Endothelial cell of umbilical vein (primary cell): Measurements from ENCODE around the gene MIB2. TPM values are rescaled to one million over a fixed set of nuclear protein-coding genes. Genes with fewer than 3 reads are reported as not detected.

Experiments
- BruUV-seq: library from RNA; stranded (reverse); fragments of 400-500 nt; replicated peaks from 2 replicates; lab custom pipeline; 2021; lab: Mats Ljungman, UMichigan
- CTCF ChIA-PET: fragments of 300-600, 350-600 bp; sonication (Branson Sonifier 250); formaldehyde crosslinking; loops from one replicate; lab custom pipeline; 2021; ENCODE audit warnings: antibody characterized with exemption, inconsistent platforms; lab: Charles Lee
- POLR2A ChIA-PET: fragments of 300-600, 350-600 bp; sonication (Branson Sonifier 250); formaldehyde crosslinking; loops from one replicate; lab custom pipeline; 2021; ENCODE audit warnings: antibody characterized with exemption, inconsistent platforms; lab: Charles Lee
- DNase-seq: peaks from one replicate; pipeline ENCODE4 v3.0.0-alpha.2; 2011; ENCODE audit warnings: low read depth, low spot score
- FAIRE-seq: peaks from 2 replicates; lab custom pipeline; 2011; peaks lifted over from hg19 to GRCh38; lab: Jason Lieb, UNC
- H2AFZ ChIP-seq: 2 replicates; pipeline ENCODE4 v1.6.0; 2012; ENCODE audit warnings: low read depth, low read length, control low read depth, inconsistent platforms
- H3K27ac ChIP-seq: 2 replicates; pipeline ENCODE4 v1.5.1; 2011; ENCODE audit warnings: low read depth, mild to moderate bottlenecking, control low read depth, low read length, moderate library complexity; ENCODE audit not compliant: insufficient read depth
- H3K27me3 ChIP-seq, 2 experiments: 2 replicates each; pipeline versions ENCODE4 v1.6.0 to v1.6.1; 2011; ENCODE audit warnings: low read length in 2 of 2, mixed read lengths in 1 of 2; ENCODE audit not compliant: control insufficient read depth in 2 of 2, insufficient read depth in 2 of 2
- H3K36me3 ChIP-seq, 2 experiments: 2 replicates in 1 of 2; 3 replicates in 1 of 2; pipeline ENCODE4 v1.5.1; 2011; ENCODE audit warnings: low read length in 2 of 2, mild to moderate bottlenecking in 1 of 2, moderate library complexity in 1 of 2; ENCODE audit not compliant: control insufficient read depth in 2 of 2, insufficient read depth in 2 of 2; ENCODE audit errors: extremely low read depth in 1 of 2
- H3K4me1 ChIP-seq: 3 replicates; pipeline ENCODE4 v1.5.1; 2011; ENCODE audit warnings: mild to moderate bottlenecking, low read length; ENCODE audit not compliant: control insufficient read depth, insufficient read depth; ENCODE audit errors: extremely low read depth
- H3K4me2 ChIP-seq: 2 replicates; pipeline ENCODE4 v1.6.1; 2011; ENCODE audit warnings: low read length, control low read depth, mixed read lengths; ENCODE audit not compliant: insufficient read depth
- H3K4me3 ChIP-seq, 3 experiments: fragments of 200-600 bp in 1 of 3; sonication (generic), shearing (Covaris generic) in 1 of 3; replicated peaks in 1 of 3; 2 replicates each; pipeline ENCODE4 v1.5.1; 2011 to 2016; ENCODE audit warnings: control low read depth in 3 of 3, low read length in 3 of 3, mild to moderate bottlenecking in 2 of 3, inconsistent platforms in 1 of 3, low read depth in 1 of 3, moderate library complexity in 1 of 3; ENCODE audit not compliant: insufficient read depth in 1 of 3
- H3K79me2 ChIP-seq: 2 replicates; pipeline ENCODE4 v1.6.0; 2012; ENCODE audit warnings: low read length, inconsistent platforms; ENCODE audit not compliant: control insufficient read depth, insufficient read depth
- H3K9ac ChIP-seq: replicated peaks from 2 replicates; pipeline ENCODE3; 2011; ENCODE audit warnings: low read length, control low read depth; ENCODE audit not compliant: insufficient read depth; ENCODE audit errors: extremely low read depth
- H3K9me1 ChIP-seq: replicated peaks from 3 replicates; pipeline ENCODE4 v1.6.0; 2011; ENCODE audit warnings: mild to moderate bottlenecking, low read length; ENCODE audit not compliant: control insufficient read depth, insufficient read depth; ENCODE audit errors: extremely low read depth
- H3K9me3 ChIP-seq: replicated peaks from 2 replicates; pipeline ENCODE4 v1.5.1; 2012; ENCODE audit warnings: low read length, inconsistent platforms; ENCODE audit not compliant: control insufficient read depth, insufficient read depth
- H4K20me1 ChIP-seq: replicated peaks from 2 replicates; pipeline ENCODE3; 2011; ENCODE audit warnings: mild to moderate bottlenecking, low read length; ENCODE audit not compliant: control insufficient read depth, insufficient read depth; ENCODE audit errors: extremely low read depth
- EZH2 ChIP-seq: IDR thresholded peaks from 2 replicates; pipeline ENCODE4 v1.6.1; 2012; ENCODE audit warnings: borderline replicate concordance, low read depth, mild to moderate bottlenecking, moderate library complexity, low read length, inconsistent platforms; ENCODE audit not compliant: severe bottlenecking
- FOS ChIP-seq: IDR thresholded peaks from 2 replicates; pipeline ENCODE4 v1.6.1; 2011; ENCODE audit warnings: mild to moderate bottlenecking, low read length, moderate library complexity, borderline replicate concordance; ENCODE audit not compliant: insufficient read depth
- GATA2 ChIP-seq: IDR thresholded peaks from 2 replicates; pipeline ENCODE4 v1.7.0; 2011; ENCODE audit warnings: low read depth, mild to moderate bottlenecking, moderate library complexity, mixed read lengths, low read length; ENCODE audit not compliant: insufficient read length, insufficient read depth
- JUN ChIP-seq: IDR thresholded peaks from 2 replicates; pipeline ENCODE4 v1.6.1; 2011; ENCODE audit warnings: borderline replicate concordance, low read depth; ENCODE audit not compliant: insufficient read length, insufficient read depth
- MYC ChIP-seq: IDR thresholded peaks from one replicate; pipeline ENCODE4 v1.6.1; 2011; ENCODE audit warnings: mild to moderate bottlenecking, low read depth, low read length
- POLR2A ChIP-seq: IDR thresholded peaks from 2 replicates; pipeline ENCODE4 v1.6.1; 2012; ENCODE audit warnings: low read depth, mild to moderate bottlenecking, control low read depth, low read length
- POLR2AphosphoS5 ChIP-seq: IDR thresholded peaks from 2 replicates; pipeline ENCODE4 v1.6.1; 2012; ENCODE audit warnings: low read depth, mild to moderate bottlenecking, control low read depth, low read length, moderate library complexity; ENCODE audit not compliant: insufficient read depth
- dilution Hi-C: fragments of 300-500 bp; cut with MboI; formaldehyde crosslinking; loops from one replicate; pipeline ENCODE4 v1.15.0; 2019; ENCODE audit warnings: low sequenced_read_pairs; ENCODE audit not compliant: extremely low pct_ligation_motif_present
- intact Hi-C: fragments of 100-400 bp; cut with micrococcal nuclease; formaldehyde crosslinking; loops from one replicate; pipeline ENCODE4 v1.10.0; 2022
- polyA plus RNA-seq, 4 experiments: library from polyadenylated mRNA; depleted of rRNA in 3 of 4; stranded (reverse) in 3 of 4; unstranded in 1 of 4; fragments of >200 nt; gene quantifications; 2 replicates each; pipeline versions ENCODE4 v1.2.1 to v1.2.3, GENCODE V29; 2011 to 2012; ENCODE audit warnings: missing spikeins in 1 of 4
- total RNA-seq: library from RNA; stranded (reverse); gene quantifications from 2 replicates; pipeline ENCODE4 v1.2.3, GENCODE V29; 2021
- TF ChIP-seq, protein P1 (sequence below): IDR thresholded peaks from 2 replicates; pipeline ENCODE4 v1.6.1; 2011; ENCODE audit not compliant: insufficient read depth, insufficient read length
- TF ChIP-seq, protein P2 (sequence below), 2 donors: IDR thresholded peaks; 1 replicate in 1 of 2; 2 replicates in 1 of 2; pipeline ENCODE4 v1.5.1; 2011; ENCODE audit warnings: low read length in 2 of 2, mild to moderate bottlenecking in 2 of 2, moderate library complexity in 2 of 2, control low read depth in 1 of 2, inconsistent platforms in 1 of 2, low read depth in 1 of 2; ENCODE audit not compliant: insufficient read depth in 1 of 2; ENCODE audit errors: extremely low read depth in 1 of 2

The MIB2 gene
- total and polyA plus RNA-seq, 2 donors (not counting 3 experiments of a cell fraction or from before 2014, with no cell fraction given): 25.9 to 45.0 TPM

DNA sequence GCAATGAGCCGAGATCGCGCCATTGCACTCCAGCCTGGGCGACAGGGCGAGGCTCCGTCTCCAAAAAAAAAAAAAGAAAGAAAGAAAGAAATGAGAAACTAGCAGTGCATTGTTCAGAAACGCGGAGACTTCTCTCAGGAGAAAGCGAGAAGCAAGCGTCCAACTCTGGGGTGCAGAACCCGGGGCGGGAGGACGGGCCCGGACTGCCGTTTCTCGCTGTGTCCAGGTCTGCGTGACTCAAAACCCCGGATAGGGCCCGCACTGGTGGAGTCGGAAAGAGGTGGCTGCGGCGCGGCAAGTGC lies 395 bp upstream of the MIB2 start:
- no peak for DNase-seq
- TF ChIP-seq JUN: no peak
- TF ChIP-seq, protein P1, sequence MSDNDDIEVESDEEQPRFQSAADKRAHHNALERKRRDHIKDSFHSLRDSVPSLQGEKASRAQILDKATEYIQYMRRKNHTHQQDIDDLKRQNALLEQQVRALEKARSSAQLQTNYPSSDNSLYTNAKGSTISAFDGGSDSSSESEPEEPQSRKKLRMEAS: no peak
- no peak for TF ChIP-seq MYC
- TF ChIP-seq, protein P2, sequence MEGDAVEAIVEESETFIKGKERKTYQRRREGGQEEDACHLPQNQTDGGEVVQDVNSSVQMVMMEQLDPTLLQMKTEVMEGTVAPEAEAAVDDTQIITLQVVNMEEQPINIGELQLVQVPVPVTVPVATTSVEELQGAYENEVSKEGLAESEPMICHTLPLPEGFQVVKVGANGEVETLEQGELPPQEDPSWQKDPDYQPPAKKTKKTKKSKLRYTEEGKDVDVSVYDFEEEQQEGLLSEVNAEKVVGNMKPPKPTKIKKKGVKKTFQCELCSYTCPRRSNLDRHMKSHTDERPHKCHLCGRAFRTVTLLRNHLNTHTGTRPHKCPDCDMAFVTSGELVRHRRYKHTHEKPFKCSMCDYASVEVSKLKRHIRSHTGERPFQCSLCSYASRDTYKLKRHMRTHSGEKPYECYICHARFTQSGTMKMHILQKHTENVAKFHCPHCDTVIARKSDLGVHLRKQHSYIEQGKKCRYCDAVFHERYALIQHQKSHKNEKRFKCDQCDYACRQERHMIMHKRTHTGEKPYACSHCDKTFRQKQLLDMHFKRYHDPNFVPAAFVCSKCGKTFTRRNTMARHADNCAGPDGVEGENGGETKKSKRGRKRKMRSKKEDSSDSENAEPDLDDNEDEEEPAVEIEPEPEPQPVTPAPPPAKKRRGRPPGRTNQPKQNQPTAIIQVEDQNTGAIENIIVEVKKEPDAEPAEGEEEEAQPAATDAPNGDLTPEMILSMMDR (IDR thresholded peaks at IDR 0.05; ENCODE audit: extremely low read depth in 1 of 2, insufficient read depth in 1 of 2, low read depth in 1 of 2, low read length in 2 of 2): no peak
- TF ChIP-seq POLR2AphosphoS5: no peak
- no peak for TF ChIP-seq EZH2
- TF ChIP-seq GATA2: no peak
- TF ChIP-seq POLR2A: no peak
- no peak for TF ChIP-seq FOS
- Histone ChIP-seq H3K27ac (no peak overlapping the region), H2AFZ (peak overlapping the region; percentile 60), H3K27me3 (no peaks in the 10 kb centered on the region), H3K4me3 (peak overlapping the region; percentile 68 to 99 (median 74)), H3K79me2 (peaks cover 3% of the 10 kb centered on the region), H3K9ac (peak overlapping the region; percentile 33), H3K36me3 (peaks cover 0 to 2% of the 10 kb centered on the region in 2 experiments), H4K20me1 (no peaks in the 10 kb centered on the region), H3K4me2 (peak overlapping the region; percentile 62), H3K4me1 (peaks cover 16% of the 10 kb centered on the region), H3K9me1 (no peaks in the 10 kb centered on the region), H3K9me3 (no peaks in the 10 kb centered on the region)
- no peak for FAIRE-seq
- no TSS peak for BruUV-seq
- CTCF ChIA-PET: interaction anchor here (1.1 to 1.8 kb wide), 3 partner anchors 11 to 110 kb away, joined by 4 to 6 read pairs (median 4); no protein-coding TSS in a partner anchor
- dilution Hi-C loops (no loop called here), intact Hi-C loops (loop anchor here (1.0 to 5.0 kb wide), 2 partner anchors 41 to 103 kb away; partner anchors contain the start of genes ATAD3A and SSU72)
- POLR2A ChIA-PET: no interaction called here
